Mucosa of descending colon (tissue), 3 donors: ENCODE measurements around the gene RAD51C. TPM values are rescaled to one million over a fixed set of nuclear protein-coding genes. Genes with fewer than 3 reads are reported as not detected.
"Not testable (repeated sequence)": the region's sequence is repeated elsewhere in the genome, so short reads cannot be mapped to it uniquely, and the experiment has no call there.

Source experiments
- ATAC-seq: fragments of 200-7000 bp; cut with Tn5 transposase; one replicate; pipeline ENCODE4 v1.9.1; 2020; ENCODE audit warnings: mild to moderate bottlenecking, moderate library complexity
- DNase-seq, 3 donors: peaks; one replicate each; pipeline ENCODE4 v3.0.0-alpha.2; 2020
- H3K36me3 ChIP-seq: fragments of 200-600 bp; one replicate; pipeline ENCODE4 v1.8.0; 2021; ENCODE audit warnings: low read depth, mild to moderate bottlenecking
- H3K4me1 ChIP-seq: fragments of 200-600 bp; one replicate; pipeline ENCODE4 v1.8.0; 2021; ENCODE audit warnings: low read depth, mild to moderate bottlenecking
- H3K4me3 ChIP-seq: fragments of 200-600 bp; one replicate; pipeline ENCODE4 v1.8.0; 2021; ENCODE audit warnings: mild to moderate bottlenecking
- H3K9me3 ChIP-seq: fragments of 200-600 bp; one replicate; pipeline ENCODE4 v1.8.0; 2021; ENCODE audit warnings: mild to moderate bottlenecking
- CTCF ChIP-seq: fragments of 200-600 bp; IDR thresholded peaks from one replicate; pipeline ENCODE4 v1.8.0; 2022; ENCODE audit warnings: antibody characterized with exemption, mild to moderate bottlenecking
- intact Hi-C, 2 donors: fragments of 100-400 bp; cut with DNase I in 1 of 2; cut with micrococcal nuclease in 1 of 2; formaldehyde crosslinking; loops; one replicate each; pipeline versions ENCODE4 v1.11.0 to v1.11.1; 2022; cut with DNase I, micrococcal nuclease
- total RNA-seq, 3 donors: library from RNA; stranded (reverse); fragmentation: NEBNext Ultra II Directional in 2 of 3; extraction: Animal tissue kit (Norgen Biotek cat#: 25700) in 2 of 3; gene quantifications; one replicate each; pipeline versions ENCODE4 v1.2.1 to v1.2.4, GENCODE V29; 2021 to 2023
- donor health status: DM: no; HTN: no; CAD: no; lungs with moderate emphysema.
- donor health status: DM: no; HTN: no; CAD: no.
- donor health status: DM: no; HTN: yes; CAD: no.

The RAD51C gene
- total RNA-seq, 3 donors from 2014 or later: 6.2 to 20.3 (median 18.9) TPM

DNA sequence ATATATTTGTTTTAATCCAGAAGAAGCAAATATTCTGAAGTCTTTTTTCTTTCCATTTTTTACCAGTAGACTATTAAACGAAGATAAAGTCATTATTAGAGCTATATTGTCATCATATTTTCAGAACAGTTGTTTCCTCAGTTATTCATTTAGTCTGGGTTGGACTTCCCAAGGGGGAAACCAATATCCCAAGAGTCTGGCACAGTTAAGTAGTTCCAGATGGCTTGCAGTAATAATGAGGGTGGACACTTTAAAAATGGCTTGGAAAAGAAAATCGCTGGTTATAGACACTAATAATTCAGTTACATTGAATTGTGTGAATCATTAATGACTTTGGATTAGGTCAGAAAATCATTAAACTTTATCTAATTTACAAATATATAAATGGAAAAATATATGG is 67.1 kb downstream of the RAD51C start:
- H3K4me3 ChIP-seq: no peak overlapping the region
- H3K9me3 ChIP-seq: no peaks in the 10 kb centered on the region
- intact Hi-C loops: no loop called here
- peaks cover 14% of the 10 kb centered on the region for H3K4me1 ChIP-seq
- ATAC-seq: no peak
- no peak for DNase-seq
- TF ChIP-seq CTCF: no peak
- no peaks in the 10 kb centered on the region for H3K36me3 ChIP-seq

- TF ChIP-seq CTCF: no peak
- H3K4me1 ChIP-seq: peaks cover 14% of the 10 kb centered on the region
- H3K9me3 ChIP-seq: no peaks in the 10 kb centered on the region
- intact Hi-C loops: no loop called here
- no peak for DNase-seq
- H3K36me3 ChIP-seq: no peaks in the 10 kb centered on the region
- no peak for ATAC-seq
- H3K4me3 ChIP-seq: no peak overlapping the region
These were observed 67.8 kb downstream of the RAD51C start for GRCh38 chr17:58760248-58760647.

- Histone ChIP-seq H3K36me3 (no peaks in the 10 kb centered on the region), H3K4me1 (no peaks in the 10 kb centered on the region), H3K4me3 (no peak overlapping the region), H3K9me3 (no peaks in the 10 kb centered on the region)
- ATAC-seq: no peak
- DNase-seq: no peak
- intact Hi-C loops: no loop called here
- no peak for TF ChIP-seq CTCF
These were observed 70.9 kb downstream of the RAD51C start for GRCh38 chr17:58763263-58763662.

DNA sequence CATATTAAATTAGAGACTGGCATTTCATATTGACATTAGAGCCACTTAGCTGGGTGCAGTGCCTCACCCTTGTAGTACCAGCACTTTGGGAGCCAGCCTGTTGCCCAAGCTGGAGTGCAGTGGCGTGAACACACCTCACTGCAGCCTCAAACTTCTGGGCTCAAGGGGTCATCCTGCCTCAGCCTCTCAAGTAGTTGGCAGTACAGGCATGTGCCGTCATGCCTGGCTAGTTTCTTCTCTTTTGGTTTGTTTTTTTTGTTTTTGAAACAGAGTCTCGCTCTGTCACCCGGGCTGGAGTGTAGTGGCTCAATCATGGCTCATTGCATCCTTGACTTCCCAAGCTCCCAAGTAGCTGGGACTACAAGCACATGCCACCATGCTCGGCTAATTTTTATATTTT is 72.0 kb downstream of the RAD51C start:
- Histone ChIP-seq H3K36me3 (no peaks in the 10 kb centered on the region), H3K4me1 (no peaks in the 10 kb centered on the region), H3K9me3 (no peaks in the 10 kb centered on the region), H3K4me3 (no peak overlapping the region)
- TF ChIP-seq CTCF: no peak
- DNase-seq (no peak), ATAC-seq (no peak)
- intact Hi-C loops: no loop called here

DNA sequence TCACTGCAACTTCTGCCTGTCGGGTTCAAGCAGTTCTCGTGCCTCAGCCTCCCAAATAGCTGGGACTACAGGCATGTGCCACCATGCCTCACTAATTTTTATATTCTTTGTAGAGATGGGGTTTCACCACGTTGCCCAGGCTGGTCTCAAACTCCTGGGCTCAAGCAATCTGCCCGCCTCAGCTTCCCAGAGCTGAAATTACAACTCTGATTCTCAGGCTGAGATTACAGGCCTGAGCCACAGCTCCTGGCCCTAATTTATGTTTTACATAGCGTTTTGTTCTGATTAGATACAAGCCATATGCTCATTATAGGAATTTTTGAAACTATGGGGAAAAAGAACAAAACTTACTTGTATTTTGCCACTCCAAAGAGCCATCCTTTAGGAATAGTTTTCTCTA is 86.1 kb downstream of the RAD51C start:
- intact Hi-C loops, DNase-seq: not testable (repeated sequence)

DNA sequence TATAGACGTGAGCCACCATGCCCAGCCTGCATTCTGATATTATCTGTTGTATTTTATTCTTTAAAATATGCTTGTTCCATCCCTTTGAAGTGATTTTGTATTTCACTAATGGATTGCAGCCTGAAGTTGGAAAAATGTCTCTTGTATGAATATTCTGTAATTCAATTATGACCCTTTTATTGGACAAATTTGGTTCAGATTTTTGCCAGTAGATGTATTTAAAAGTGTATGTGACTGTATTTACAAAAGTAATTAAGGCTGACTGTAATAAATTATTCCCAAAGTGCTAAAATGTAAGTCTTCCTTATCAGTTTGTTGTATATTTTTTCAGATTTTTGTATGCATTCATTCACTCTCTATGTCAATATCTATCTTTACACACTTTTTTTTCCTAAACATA is 87.0 kb downstream of the RAD51C start:
- intact Hi-C loops: no loop called here
- DNase-seq (no peak), ATAC-seq (no peak)
- Histone ChIP-seq H3K36me3 (no peaks in the 10 kb centered on the region), H3K9me3 (no peaks in the 10 kb centered on the region), H3K4me1 (no peaks in the 10 kb centered on the region), H3K4me3 (no peak overlapping the region)
- no peak for TF ChIP-seq CTCF

More for the DNA sequence above, 86.1 kb downstream of the RAD51C start:
- H3K9me3 ChIP-seq, H3K4me1 ChIP-seq, H3K36me3 ChIP-seq, H3K4me3 ChIP-seq, ATAC-seq: not testable (repeated sequence)
